SU-DHL-6 (cell line): ENCODE results near the gene PDZRN3.

ENCODE experiments used
- H2AFZ ChIP-seq: fragments of 200-600 bp; sonication (generic); 2 replicates; pipeline ENCODE4 v1.6.1; 2014; ENCODE audit warnings: low read depth, mild to moderate bottlenecking, moderate library complexity, mixed read lengths, antibody characterized with exemption, low read length; ENCODE audit not compliant: severe bottlenecking
- H3F3A ChIP-seq: fragments of 200-600 bp; shearing (Covaris generic); 2 replicates; pipeline ENCODE4 v1.6.0; 2016; ENCODE audit warnings: antibody characterized with exemption, mild to moderate bottlenecking; ENCODE audit not compliant: insufficient read depth
- H3K27ac ChIP-seq: fragments of 200-600 bp; sonication (generic); 2 replicates; pipeline ENCODE4 v1.5.1; 2016; ENCODE audit warnings: low read depth, mild to moderate bottlenecking, low read length, moderate library complexity, mixed read lengths
- H3K27me3 ChIP-seq: fragments of 200-600 bp; sonication (generic), shearing (Covaris generic); 2 replicates; pipeline ENCODE4 v1.6.0; 2014; ENCODE audit warnings: mild to moderate bottlenecking, low read length
- H3K36me3 ChIP-seq: fragments of 200-600 bp; sonication (generic); 2 replicates; pipeline ENCODE4 v1.6.1; 2014; ENCODE audit warnings: mild to moderate bottlenecking, low read length, mixed read lengths
- H3K4me2 ChIP-seq: fragments of 300-600, 200-600 bp; shearing (Covaris generic), sonication (generic); 2 replicates; pipeline ENCODE4 v1.6.0; 2014; ENCODE audit warnings: low read length, low read depth, mild to moderate bottlenecking; ENCODE audit not compliant: poor library complexity, severe bottlenecking
- H3K4me3 ChIP-seq: fragments of 200-600 bp; sonication (generic); 2 replicates; pipeline ENCODE4 v1.5.1; 2014; ENCODE audit warnings: antibody characterized with exemption, low read length, mild to moderate bottlenecking, mixed read lengths; ENCODE audit not compliant: insufficient read depth, poor library complexity, severe bottlenecking
- H3K79me2 ChIP-seq: fragments of 200-600 bp; sonication (generic); 2 replicates; pipeline ENCODE4 v1.6.1; 2014; ENCODE audit warnings: mild to moderate bottlenecking, low read length, moderate library complexity; ENCODE audit not compliant: insufficient read depth
- H3K9ac ChIP-seq: fragments of 200-600 bp; sonication (generic); 2 replicates; pipeline ENCODE4 v1.7.0; 2014; ENCODE audit warnings: mild to moderate bottlenecking, low read length
- H3K9me2 ChIP-seq: fragments of 200-600 bp; sonication (generic); replicated peaks from 2 replicates; pipeline ENCODE4 v1.6.1; 2014; ENCODE audit warnings: low read length; ENCODE audit not compliant: insufficient read depth
- H3K9me3 ChIP-seq: fragments of 200-600 bp; sonication (generic); 2 replicates; pipeline ENCODE4 v1.6.1; 2014; ENCODE audit warnings: low read length, mixed read lengths; ENCODE audit not compliant: insufficient read depth
- H4K20me1 ChIP-seq: fragments of 200-600 bp; sonication (generic); 2 replicates; pipeline ENCODE4 v1.6.1; 2014; ENCODE audit warnings: low read depth, mild to moderate bottlenecking, antibody characterized with exemption, low read length, moderate library complexity, mixed read lengths
- EZH2phosphoT487 ChIP-seq: fragments of 200-600 bp; sonication (generic), shearing (Covaris generic); conservative IDR thresholded peaks from 2 replicates; pipeline ENCODE4 v1.6.1; 2018; ENCODE audit warnings: mild to moderate bottlenecking, antibody characterized with exemption, low read length, moderate library complexity, mixed read lengths
- TF ChIP-seq, protein P1 (sequence below): fragments of 200-600 bp; sonication (generic); IDR thresholded peaks from one replicate; pipeline ENCODE4 v1.5.1; 2017; ENCODE audit warnings: antibody characterized with exemption, mild to moderate bottlenecking, low read length, moderate library complexity; ENCODE audit not compliant: insufficient read depth, poor library complexity, severe bottlenecking

Gene PDZRN3

DNA sequence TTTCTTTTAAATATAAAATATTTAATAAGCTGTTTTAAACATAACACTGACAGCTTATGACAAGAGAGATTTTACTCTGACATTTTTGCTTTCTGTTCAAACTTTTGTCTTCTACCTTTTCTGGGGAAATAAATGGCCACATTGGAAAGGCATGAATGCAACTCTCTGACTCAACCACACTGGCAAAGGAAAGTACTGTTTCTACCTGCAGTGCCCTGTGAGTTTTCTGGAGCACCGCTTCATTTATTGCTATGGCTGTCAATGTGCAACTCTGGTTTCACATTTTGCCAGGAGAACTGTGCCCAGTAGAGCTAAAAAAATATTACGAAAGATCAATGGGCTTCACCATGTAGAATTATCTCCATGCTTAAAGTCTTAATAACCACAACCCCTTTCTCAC is 15.1 kb downstream of the PDZRN3 start:
- Histone ChIP-seq H3K9ac (no peak overlapping the region), H3K4me3 (no peak overlapping the region), H4K20me1 (no peaks in the 10 kb centered on the region), H3K9me2 (no peaks in the 10 kb centered on the region), H3K79me2 (no peaks in the 10 kb centered on the region), H3K27ac (no peak overlapping the region), H3K4me2 (no peak overlapping the region), H3K36me3 (no peaks in the 10 kb centered on the region), H3K9me3 (no peaks in the 10 kb centered on the region), H3F3A (no peaks in the 10 kb centered on the region), H3K27me3 (no peaks in the 10 kb centered on the region), H2AFZ (no peak overlapping the region)
- TF ChIP-seq, protein P1, sequence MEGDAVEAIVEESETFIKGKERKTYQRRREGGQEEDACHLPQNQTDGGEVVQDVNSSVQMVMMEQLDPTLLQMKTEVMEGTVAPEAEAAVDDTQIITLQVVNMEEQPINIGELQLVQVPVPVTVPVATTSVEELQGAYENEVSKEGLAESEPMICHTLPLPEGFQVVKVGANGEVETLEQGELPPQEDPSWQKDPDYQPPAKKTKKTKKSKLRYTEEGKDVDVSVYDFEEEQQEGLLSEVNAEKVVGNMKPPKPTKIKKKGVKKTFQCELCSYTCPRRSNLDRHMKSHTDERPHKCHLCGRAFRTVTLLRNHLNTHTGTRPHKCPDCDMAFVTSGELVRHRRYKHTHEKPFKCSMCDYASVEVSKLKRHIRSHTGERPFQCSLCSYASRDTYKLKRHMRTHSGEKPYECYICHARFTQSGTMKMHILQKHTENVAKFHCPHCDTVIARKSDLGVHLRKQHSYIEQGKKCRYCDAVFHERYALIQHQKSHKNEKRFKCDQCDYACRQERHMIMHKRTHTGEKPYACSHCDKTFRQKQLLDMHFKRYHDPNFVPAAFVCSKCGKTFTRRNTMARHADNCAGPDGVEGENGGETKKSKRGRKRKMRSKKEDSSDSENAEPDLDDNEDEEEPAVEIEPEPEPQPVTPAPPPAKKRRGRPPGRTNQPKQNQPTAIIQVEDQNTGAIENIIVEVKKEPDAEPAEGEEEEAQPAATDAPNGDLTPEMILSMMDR: no peak
- TF ChIP-seq EZH2phosphoT487: no peak

DNA sequence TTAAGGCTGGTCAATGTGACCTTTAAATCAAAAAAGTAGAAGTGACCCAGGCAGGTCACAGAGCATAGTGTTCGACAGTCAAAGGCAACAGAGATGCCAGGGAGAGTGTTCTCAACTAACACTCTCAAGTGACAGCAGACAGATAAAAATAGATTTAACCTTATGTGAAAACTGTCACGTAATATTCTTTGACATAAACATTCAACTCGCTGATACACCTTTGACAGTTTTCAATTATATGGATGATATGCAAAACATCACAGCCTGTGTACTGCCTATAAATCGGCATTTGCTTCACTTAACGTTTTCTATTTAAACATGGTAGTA is 15.5 kb downstream of the PDZRN3 start:
- TF ChIP-seq EZH2phosphoT487: no peak
- TF ChIP-seq, protein P1: no peak
- Histone ChIP-seq H3K9ac (no peak overlapping the region), H2AFZ (no peak overlapping the region), H3K9me2 (no peaks in the 10 kb centered on the region), H3F3A (no peaks in the 10 kb centered on the region), H4K20me1 (no peaks in the 10 kb centered on the region), H3K27ac (no peak overlapping the region), H3K4me3 (no peak overlapping the region), H3K36me3 (no peaks in the 10 kb centered on the region), H3K27me3 (no peaks in the 10 kb centered on the region), H3K79me2 (no peaks in the 10 kb centered on the region), H3K4me2 (no peak overlapping the region), H3K9me3 (no peaks in the 10 kb centered on the region)

DNA sequence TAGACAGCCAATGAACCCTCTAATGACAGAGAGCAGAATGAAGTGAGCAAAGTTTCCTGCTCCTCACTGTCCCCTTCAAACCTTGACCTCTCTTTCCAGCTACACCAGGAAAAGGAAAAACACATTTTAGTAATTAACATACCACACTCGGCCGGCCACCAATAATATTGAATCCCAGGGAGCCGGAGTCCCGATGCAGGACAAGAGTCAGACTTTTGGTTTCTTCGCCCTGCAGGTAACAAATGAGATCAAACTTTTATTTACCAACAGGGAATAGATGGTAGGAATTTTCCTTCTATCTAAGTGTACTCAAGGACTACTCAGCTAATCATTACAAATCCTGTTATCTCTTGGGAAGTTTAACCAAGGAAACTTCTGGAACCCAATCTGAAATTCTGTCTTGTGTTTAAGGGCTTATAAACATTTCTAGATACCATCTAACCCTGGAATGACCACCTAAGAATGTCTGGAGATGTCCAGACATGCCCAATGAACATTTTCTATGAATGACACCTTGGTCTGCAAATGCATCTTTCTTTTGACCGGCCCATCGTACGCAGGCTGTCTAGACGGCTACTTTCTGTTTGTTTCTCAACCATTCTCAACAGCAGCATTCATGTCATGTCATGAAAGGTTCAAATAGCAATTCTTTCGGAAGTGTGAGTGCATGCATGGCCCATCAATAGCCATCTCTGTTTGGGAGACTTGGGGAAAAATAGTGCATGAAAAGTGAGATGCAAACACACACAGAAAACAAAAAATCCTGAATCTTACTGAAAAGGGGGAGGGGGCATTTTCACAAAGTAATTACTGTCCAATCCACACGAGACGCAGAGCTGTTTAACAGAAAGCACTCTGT is 16.1 kb downstream of the PDZRN3 start:
- Histone ChIP-seq H3K36me3 (no peaks in the 10 kb centered on the region), H3K4me2 (no peak overlapping the region), H3K9me2 (no peaks in the 10 kb centered on the region), H3K27ac (no peak overlapping the region), H2AFZ (no peak overlapping the region), H3K9ac (no peak overlapping the region), H3K79me2 (no peaks in the 10 kb centered on the region), H3K4me3 (no peak overlapping the region), H3F3A (no peaks in the 10 kb centered on the region), H3K27me3 (no peaks in the 10 kb centered on the region), H3K9me3 (no peaks in the 10 kb centered on the region), H4K20me1 (no peaks in the 10 kb centered on the region)
- TF ChIP-seq, protein P1: no peak
- TF ChIP-seq EZH2phosphoT487: no peak
